ENCODE measurements around the gene COQ7.

COQ7 gene

GRCh38 chr16:19067349-19068236 is at the start of gene COQ7:
TSS of gene COQ7 (plus strand) at chr16:19067614. CDS start at chr16:19067665, 51 bp downstream.
- peak; percentile 96 to 100 (median 99) for DNase-seq

GRCh38 chr16:19020689-19021088 is 46.7 kb upstream of the COQ7 start:
- no peak for DNase-seq

GRCh38 chr16:19021747-19022146 is 45.7 kb upstream of the COQ7 start:
- DNase-seq: no peak

GRCh38 chr16:19027416-19027815 is 40.0 kb upstream of the COQ7 start:
- DNase-seq: no peak

- no peak for DNase-seq
These were observed 37.4 kb upstream of the COQ7 start for GRCh38 chr16:19029980-19030379.

- no peak for DNase-seq
These were observed 35.7 kb upstream of the COQ7 start for GRCh38 chr16:19031738-19032137.

- DNase-seq: no peak
These were observed 33.7 kb upstream of the COQ7 start for GRCh38 chr16:19033761-19034160.

GRCh38 chr16:19040400-19040799 is 27.0 kb upstream of the COQ7 start:
- DNase-seq: no peak

GRCh38 chr16:19044769-19045168 is 22.6 kb upstream of the COQ7 start:
- no peak for DNase-seq

- no peak for DNase-seq
These were observed 21.4 kb upstream of the COQ7 start for GRCh38 chr16:19046062-19046461.

GRCh38 chr16:19062706-19063105 is 4.7 kb upstream of the COQ7 start:
- no peak for DNase-seq

- no peak for DNase-seq
These were observed 446 bp upstream of the COQ7 start for GRCh38 chr16:19066988-19067348.

GRCh38 chr16:19068237-19068815 is 912 bp downstream of the COQ7 start:
- peak in 1 of 3 experiments; percentile 34 for DNase-seq

GRCh38 chr16:19071811-19072777 is 4.7 kb downstream of the COQ7 start:
- peak in 2 of 3 experiments; percentile 1 to 19 for DNase-seq

- DNase-seq: no peak
These were observed 5.9 kb downstream of the COQ7 start for GRCh38 chr16:19073344-19073743.

- no peak for DNase-seq
These were observed 6.4 kb downstream of the COQ7 start for GRCh38 chr16:19073863-19074262.

GRCh38 chr16:19075511-19075910 is 8.1 kb downstream of the COQ7 start:
- DNase-seq: no peak

GRCh38 chr16:19077879-19078278 is 10.5 kb downstream of the COQ7 start:
- DNase-seq: no peak

- no peak for DNase-seq
These were observed 16.3 kb downstream of the COQ7 start for GRCh38 chr16:19083670-19084069.

GRCh38 chr16:19084139-19084538 is 16.7 kb downstream of the COQ7 start:
- no peak for DNase-seq

GRCh38 chr16:19084879-19085278 is 17.5 kb downstream of the COQ7 start:
- DNase-seq: no peak

- peak in 1 of 3 experiments; percentile 12 for DNase-seq
These were observed 18.3 kb downstream of the COQ7 start for GRCh38 chr16:19085679-19086200.

All from NCI-H1417 (cell line).